Body of pancreas (tissue), 4 donors: ENCODE measurements around the gene PPEF1. TPM values are rescaled to one million over a fixed set of nuclear protein-coding genes. Genes with fewer than 3 reads are reported as not detected.

ENCODE experiments used
- ATAC-seq: fragments of 150-250 bp; one replicate; pipeline ENCODE4 v1.9.1; 2016
- DNase-seq, 4 donors: peaks; one replicate each; pipeline ENCODE4 v3.0.0-alpha.2; 2019
- H3K27ac ChIP-seq, 4 donors: fragments of 200-600 bp; sonication (generic); 1 replicate in 3 of 4; 2 replicates in 1 of 4; pipeline versions ENCODE4 v1.5.1 to v1.6.1; 2016 to 2019; ENCODE audit warnings: mild to moderate bottlenecking in 1 of 4, mixed read lengths in 1 of 4, moderate library complexity in 1 of 4
- H3K27me3 ChIP-seq, 2 donors: fragments of 200-600 bp; sonication (generic); one replicate each; pipeline ENCODE4 v1.6.0; 2016; ENCODE audit warnings: mild to moderate bottlenecking in 1 of 2
- H3K36me3 ChIP-seq, 2 donors: fragments of 200-600 bp; sonication (generic); replicated peaks in 1 of 2; 2 replicates each; pipeline ENCODE4 v1.5.1; 2016; ENCODE audit warnings: low read depth in 2 of 2; ENCODE audit not compliant: insufficient read depth in 1 of 2
- H3K4me1 ChIP-seq: fragments of 200-600 bp; sonication (generic); one replicate; pipeline ENCODE4 v1.6.0; 2016
- H3K4me3 ChIP-seq, 2 donors: fragments of 200-600 bp; sonication (generic); 1 replicate in 1 of 2; 2 replicates in 1 of 2; pipeline ENCODE4 v1.5.1; 2016 to 2019
- H3K9me3 ChIP-seq, 3 donors: fragments of 200-600 bp; sonication (generic); 1 replicate in 2 of 3; 2 replicates in 1 of 3; pipeline ENCODE4 v1.5.1; 2016
- POLR2A ChIP-seq, 3 donors: fragments of 450-650 bp; IDR thresholded peaks; one replicate each; pipeline ENCODE4 v1.6.1; 2016; ENCODE audit warnings: antibody characterized with exemption in 3 of 3, mild to moderate bottlenecking in 2 of 3
- WGBS, 2 donors: methylation state at CpG; one replicate each; pipeline ENCODE4 v1.1.5; 2017; 5-methylcytosine and 5-hydroxymethylcytosine counted together
- intact Hi-C: fragments of 100-400 bp; cut with DNase I; formaldehyde crosslinking; loops from one replicate; pipeline ENCODE4 v1.15.1; 2023
- total RNA-seq, 2 donors: library from RNA; depleted of rRNA; stranded (reverse); fragments of >200 nt; gene quantifications; one replicate each; pipeline ENCODE4 v1.1.0, GENCODE V29; 2016
- TF ChIP-seq, protein P1 (sequence below), 7 experiments: fragments of 450-650 bp in 4 of 7; fragments of 200-600 bp in 3 of 7; sonication (generic) in 3 of 7; IDR thresholded peaks; one replicate each; pipeline ENCODE4 v1.5.1; 2016 to 2019; ENCODE audit warnings: antibody characterized with exemption in 7 of 7

Gene PPEF1
- total RNA-seq, 2 donors from 2014 or later, result 0.78 TPM; not detected in 1

DNA sequence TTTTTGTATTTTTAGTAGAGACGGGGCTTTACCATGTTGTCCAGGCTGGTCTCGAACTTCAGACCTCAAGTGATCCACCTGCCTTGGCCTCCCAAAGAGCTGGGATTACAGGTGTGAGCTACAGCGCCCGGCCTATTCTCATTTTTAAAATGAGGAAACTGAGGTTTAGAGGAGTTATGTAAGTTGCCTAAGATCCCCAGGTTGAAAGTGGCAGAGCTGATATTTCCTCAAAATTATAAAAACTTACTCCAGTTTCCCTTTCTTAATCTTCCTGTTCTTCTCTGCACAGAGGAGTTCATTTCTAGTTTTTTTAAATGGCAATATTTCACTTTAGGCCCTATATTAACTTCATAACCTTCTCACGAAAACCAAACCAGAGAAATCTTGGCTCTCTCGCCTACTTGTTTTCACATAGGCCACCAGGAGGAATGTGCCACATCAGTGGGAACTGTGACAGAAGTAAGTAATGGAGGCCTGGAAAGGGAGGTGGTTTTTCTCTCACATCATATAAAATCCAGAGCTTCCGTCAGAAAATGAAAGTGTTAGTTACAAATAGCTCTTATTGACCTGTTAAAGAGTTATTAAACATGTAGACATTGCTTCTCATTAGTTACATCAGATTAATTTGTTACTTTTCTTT, 19.5 kb upstream of the PPEF1 start:
- WGBS, 2 donors, result 83% methylated on average over 5 to 6 of the region's 7 CpGs

DNA sequence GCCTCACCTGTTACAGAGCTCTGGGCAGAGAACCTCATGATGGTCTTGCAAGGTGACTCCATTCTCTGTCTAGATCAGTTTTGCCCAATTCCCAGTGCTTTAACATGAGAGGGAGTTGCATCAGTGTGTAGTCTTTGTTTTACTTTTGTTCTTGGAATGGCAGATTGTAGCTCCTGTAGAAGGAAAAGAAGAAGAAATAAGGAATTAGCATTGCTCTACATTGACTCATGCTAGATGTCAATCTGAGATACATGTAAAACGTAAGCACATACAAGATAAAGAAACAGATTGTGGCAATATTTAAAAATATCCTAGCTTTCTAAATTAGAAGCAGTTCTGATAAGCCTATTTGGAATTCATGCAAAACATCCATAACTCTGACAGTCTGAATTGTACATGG, 16.0 kb upstream of the PPEF1 start:
- Histone ChIP-seq H3K4me1 (no peaks in the 10 kb centered on the region), H3K9me3 (no peaks in the 10 kb centered on the region), H3K36me3 (no peaks in the 10 kb centered on the region), H3K27ac (no peak overlapping the region), H3K27me3 (no peaks in the 10 kb centered on the region), H3K4me3 (no peak overlapping the region)
- DNase-seq (no peak), ATAC-seq (no peak)
- intact Hi-C loops, result no loop called here
- no peak for TF ChIP-seq POLR2A (IDR thresholded peaks at IDR 0.05)
- TF ChIP-seq, protein P1, sequence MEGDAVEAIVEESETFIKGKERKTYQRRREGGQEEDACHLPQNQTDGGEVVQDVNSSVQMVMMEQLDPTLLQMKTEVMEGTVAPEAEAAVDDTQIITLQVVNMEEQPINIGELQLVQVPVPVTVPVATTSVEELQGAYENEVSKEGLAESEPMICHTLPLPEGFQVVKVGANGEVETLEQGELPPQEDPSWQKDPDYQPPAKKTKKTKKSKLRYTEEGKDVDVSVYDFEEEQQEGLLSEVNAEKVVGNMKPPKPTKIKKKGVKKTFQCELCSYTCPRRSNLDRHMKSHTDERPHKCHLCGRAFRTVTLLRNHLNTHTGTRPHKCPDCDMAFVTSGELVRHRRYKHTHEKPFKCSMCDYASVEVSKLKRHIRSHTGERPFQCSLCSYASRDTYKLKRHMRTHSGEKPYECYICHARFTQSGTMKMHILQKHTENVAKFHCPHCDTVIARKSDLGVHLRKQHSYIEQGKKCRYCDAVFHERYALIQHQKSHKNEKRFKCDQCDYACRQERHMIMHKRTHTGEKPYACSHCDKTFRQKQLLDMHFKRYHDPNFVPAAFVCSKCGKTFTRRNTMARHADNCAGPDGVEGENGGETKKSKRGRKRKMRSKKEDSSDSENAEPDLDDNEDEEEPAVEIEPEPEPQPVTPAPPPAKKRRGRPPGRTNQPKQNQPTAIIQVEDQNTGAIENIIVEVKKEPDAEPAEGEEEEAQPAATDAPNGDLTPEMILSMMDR (IDR thresholded peaks at IDR 0.05), result no peak
- WGBS, 2 donors, result 25 to 50% methylated on average over 1 of the region's 1 CpG

More for the DNA sequence above, 19.5 kb upstream of the PPEF1 start:
- H3K27ac ChIP-seq, result no peak overlapping the region
- H3K36me3 ChIP-seq, result no peaks in the 10 kb centered on the region
- H3K4me3 ChIP-seq, result no peak overlapping the region
- DNase-seq (no peak), ATAC-seq (no peak)
- no peak for TF ChIP-seq POLR2A (IDR thresholded peaks at IDR 0.05)
- TF ChIP-seq, protein P1 (IDR thresholded peaks at IDR 0.05), result no peak
- intact Hi-C loops, result no loop called here
- no peaks in the 10 kb centered on the region for H3K4me1 ChIP-seq
- H3K9me3 ChIP-seq, result no peaks in the 10 kb centered on the region
- H3K27me3 ChIP-seq, result no peaks in the 10 kb centered on the region

DNA sequence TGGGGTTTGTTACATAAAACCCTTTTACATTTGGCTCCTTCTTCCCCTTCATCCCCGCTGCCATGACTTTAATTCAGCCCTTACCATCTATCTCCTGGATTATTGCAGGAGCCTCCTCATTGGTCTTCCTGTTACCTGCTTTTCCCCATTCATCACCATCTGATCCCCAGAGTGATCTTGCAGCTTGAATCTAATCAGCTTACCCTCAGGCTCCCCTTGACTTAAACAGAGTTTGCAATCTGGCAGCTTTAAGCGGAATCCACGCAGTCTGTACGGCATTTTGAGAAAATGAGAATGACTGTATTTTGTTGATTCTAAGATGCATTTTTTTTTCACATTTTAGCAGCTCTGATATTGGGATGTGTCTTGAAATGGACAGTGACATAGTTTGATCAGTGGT, 14.9 kb upstream of the PPEF1 start:
- ATAC-seq (no peak), DNase-seq (no peak)
- Histone ChIP-seq H3K9me3 (no peaks in the 10 kb centered on the region), H3K27me3 (no peaks in the 10 kb centered on the region), H3K36me3 (no peaks in the 10 kb centered on the region), H3K4me3 (no peak overlapping the region), H3K27ac (no peak overlapping the region), H3K4me1 (no peaks in the 10 kb centered on the region)
- 91 to 98% methylated on average over 4 of the region's 4 CpGs for WGBS, 2 donors
- no peak for TF ChIP-seq POLR2A (IDR thresholded peaks at IDR 0.05)
- TF ChIP-seq, protein P1 (IDR thresholded peaks at IDR 0.05), result no peak
- intact Hi-C loops, result no loop called here

- WGBS, 2 donors, result 80% methylated on average over 2 of the region's 3 CpGs; no CpG with 5 or more reads in 1 of the 2 donors
- intact Hi-C loops, result no loop called here
- ATAC-seq (no peak), DNase-seq (no peak)
- Histone ChIP-seq H3K4me1 (no peaks in the 10 kb centered on the region), H3K27me3 (no peaks in the 10 kb centered on the region), H3K27ac (no peak overlapping the region), H3K36me3 (no peaks in the 10 kb centered on the region), H3K4me3 (no peak overlapping the region), H3K9me3 (no peaks in the 10 kb centered on the region)
- TF ChIP-seq, protein P1 (IDR thresholded peaks at IDR 0.05), result no peak
- TF ChIP-seq POLR2A (IDR thresholded peaks at IDR 0.05), result no peak
Observed at GRCh38 chrX:18696653-18697052, 10.8 kb upstream of the PPEF1 start.
